Mesendoderm (in vitro differentiated cells): ENCODE measurements around the gene PCF11.

Source experiments
- DNase-seq: peaks from one replicate; pipeline ENCODE4 v3.0.0; 2013
- H2AK5ac ChIP-seq: 2 replicates; pipeline ENCODE4 v1.6.1; 2013; ENCODE audit warnings: low read length, inconsistent platforms
- H2BK120ac ChIP-seq: 2 replicates; pipeline ENCODE4 v1.6.1; 2013; ENCODE audit warnings: low read depth, mild to moderate bottlenecking, low read length, moderate library complexity, mixed read lengths
- H2BK15ac ChIP-seq: replicated peaks from 2 replicates; pipeline ENCODE4 v1.6.1; 2013; ENCODE audit warnings: low read depth, mild to moderate bottlenecking, moderate library complexity
- H2BK5ac ChIP-seq: 2 replicates; pipeline ENCODE4 v1.6.1; 2013; ENCODE audit warnings: low read length, inconsistent platforms
- H3K18ac ChIP-seq: 2 replicates; pipeline ENCODE4 v1.6.1; 2013; ENCODE audit warnings: mild to moderate bottlenecking, low read length, mixed read lengths
- H3K23ac ChIP-seq: one replicate; pipeline ENCODE4 v1.6.1; 2013; ENCODE audit warnings: low read length
- H3K27ac ChIP-seq: 2 replicates; pipeline ENCODE4 v1.5.1; 2013; ENCODE audit warnings: low read depth, mild to moderate bottlenecking, inconsistent platforms, low read length, moderate library complexity
- H3K27me3 ChIP-seq: 2 replicates; pipeline ENCODE4 v1.6.1; 2013; ENCODE audit warnings: low read length, control low read depth, mild to moderate bottlenecking, inconsistent platforms; ENCODE audit not compliant: insufficient read depth, poor library complexity
- H3K36me3 ChIP-seq: 2 replicates; pipeline ENCODE4 v1.6.1; 2013; ENCODE audit warnings: low read length, inconsistent platforms; ENCODE audit not compliant: control insufficient read depth, insufficient read depth
- H3K4ac ChIP-seq: one replicate; pipeline ENCODE4 v1.6.1; 2013; ENCODE audit warnings: low read depth, mild to moderate bottlenecking, low read length, moderate library complexity
- H3K4me1 ChIP-seq: 2 replicates; pipeline ENCODE4 v1.6.1; 2013; ENCODE audit warnings: low read depth, low read length, inconsistent platforms; ENCODE audit not compliant: control insufficient read depth
- H3K4me2 ChIP-seq: 2 replicates; pipeline ENCODE4 v1.6.1; 2013; ENCODE audit warnings: low read length
- H3K4me3 ChIP-seq: 2 replicates; pipeline ENCODE4 v1.5.1; 2013; ENCODE audit warnings: mild to moderate bottlenecking, low read length
- H3K56ac ChIP-seq: one replicate; pipeline ENCODE4 v1.6.1; 2013; ENCODE audit warnings: low read length
- H3K79me1 ChIP-seq: 2 replicates; pipeline ENCODE4 v1.6.1; 2013; ENCODE audit warnings: low read length, inconsistent platforms
- H3K79me2 ChIP-seq: 2 replicates; pipeline ENCODE4 v1.6.1; 2013; ENCODE audit warnings: mild to moderate bottlenecking, low read length; ENCODE audit not compliant: control insufficient read depth, insufficient read depth
- H3K9ac ChIP-seq: 2 replicates; pipeline ENCODE4 v1.6.1; 2013; ENCODE audit warnings: low read length, inconsistent platforms
- H4K5ac ChIP-seq: one replicate; pipeline ENCODE4 v1.6.1; 2013; ENCODE audit warnings: low read length
- H4K8ac ChIP-seq: one replicate; pipeline ENCODE4 v1.6.1; 2013; ENCODE audit warnings: low read depth, mild to moderate bottlenecking, control low read depth, low read length, moderate library complexity
- WGBS: extraction: QIAGEN DNeasy Blood & Tissue Kit; methylation state at CpG from one replicate; pipeline ENCODE4 v1.1.7; 2013; ENCODE audit warnings: low lambda C conversion rate, missing lambda C conversion rate; ENCODE audit not compliant: insufficient coverage; ENCODE audit errors: extremely low coverage; 5-methylcytosine and 5-hydroxymethylcytosine counted together

Gene PCF11

DNA sequence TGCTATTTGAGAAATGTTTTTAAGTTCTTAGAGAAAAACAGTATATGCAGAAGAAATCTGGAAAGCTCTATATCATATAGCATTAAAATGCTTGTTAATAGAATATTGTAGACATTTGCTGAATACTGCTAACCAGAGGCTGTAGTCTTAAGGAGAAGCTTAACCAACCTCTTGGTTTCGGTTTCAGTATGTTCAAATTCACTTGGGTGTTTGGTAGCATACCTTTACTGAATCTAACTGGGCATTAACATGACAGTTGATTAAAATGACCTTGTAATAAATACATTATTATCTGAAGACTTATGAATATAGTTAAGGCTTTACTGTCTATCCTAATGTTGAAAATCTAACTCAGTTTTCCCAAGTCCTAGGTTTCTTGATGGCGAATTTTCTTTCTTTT is 5.4 kb downstream of the PCF11 start:
- Histone ChIP-seq H3K27me3 (no peaks in the 10 kb centered on the region), H2AK5ac (no peak overlapping the region), H4K5ac (no peak overlapping the region), H3K4ac (no peak overlapping the region), H3K36me3 (peaks cover 2% of the 10 kb centered on the region), H3K79me2 (peaks cover 63% of the 10 kb centered on the region), H3K4me2 (no peak overlapping the region), H4K8ac (no peak overlapping the region), H3K4me1 (peaks cover 6% of the 10 kb centered on the region), H2BK5ac (no peak overlapping the region), H3K79me1 (peaks cover 8% of the 10 kb centered on the region), H3K9ac (no peak overlapping the region), H3K4me3 (no peak overlapping the region), H3K18ac (no peak overlapping the region), H2BK120ac (no peak overlapping the region), H3K56ac (no peak overlapping the region), H3K27ac (no peak overlapping the region), H3K23ac (no peak overlapping the region), H2BK15ac (no peak overlapping the region)
- no CpG with 5 or more reads among the region's 2 CpGs for WGBS
- DNase-seq, result no peak

GRCh38 chr11:83166193-83166866 is 9.4 kb downstream of the PCF11 start:
- Histone ChIP-seq H3K4me1 (no peaks in the 10 kb centered on the region), H3K27me3 (no peaks in the 10 kb centered on the region), H3K79me1 (peaks cover 20% of the 10 kb centered on the region), H2BK120ac (no peak overlapping the region), H3K18ac (no peak overlapping the region), H2BK5ac (no peak overlapping the region), H3K4ac (no peak overlapping the region), H4K5ac (no peak overlapping the region), H3K4me3 (no peak overlapping the region), H3K56ac (no peak overlapping the region), H2BK15ac (no peak overlapping the region), H3K23ac (no peak overlapping the region), H3K9ac (no peak overlapping the region), H2AK5ac (no peak overlapping the region), H4K8ac (no peak overlapping the region), H3K79me2 (peaks cover 62% of the 10 kb centered on the region), H3K4me2 (no peak overlapping the region), H3K27ac (no peak overlapping the region), H3K36me3 (peaks cover 18% of the 10 kb centered on the region)
- WGBS, result no CpG with 5 or more reads among the region's 11 CpGs
- DNase-seq, result no peak

GRCh38 chr11:83168756-83169155 is 11.8 kb downstream of the PCF11 start:
- peaks cover 63% of the 10 kb centered on the region for H3K79me2 ChIP-seq
- H3K79me1 ChIP-seq, result peaks cover 20% of the 10 kb centered on the region
- no peak overlapping the region for H3K9ac ChIP-seq
- no CpG with 5 or more reads among the region's 5 CpGs for WGBS
- H3K36me3 ChIP-seq, result peaks cover 18% of the 10 kb centered on the region
- no peak overlapping the region for H2BK5ac ChIP-seq
- no peak for DNase-seq
- no peak overlapping the region for H3K4me3 ChIP-seq
- H2BK15ac ChIP-seq, result no peak overlapping the region
- H3K4ac ChIP-seq, result no peak overlapping the region
- H2BK120ac ChIP-seq, result no peak overlapping the region
- H3K4me1 ChIP-seq, result no peaks in the 10 kb centered on the region
- no peaks in the 10 kb centered on the region for H3K27me3 ChIP-seq
- H3K4me2 ChIP-seq, result no peak overlapping the region
- H3K18ac ChIP-seq, result no peak overlapping the region
- H4K8ac ChIP-seq, result no peak overlapping the region
- no peak overlapping the region for H3K23ac ChIP-seq
- H2AK5ac ChIP-seq, result no peak overlapping the region
- H4K5ac ChIP-seq, result no peak overlapping the region
- H3K27ac ChIP-seq, result no peak overlapping the region
- no peak overlapping the region for H3K56ac ChIP-seq

- no peak overlapping the region for H3K4ac ChIP-seq
- no peak overlapping the region for H3K56ac ChIP-seq
- no peak overlapping the region for H2BK15ac ChIP-seq
- H3K4me1 ChIP-seq, result no peaks in the 10 kb centered on the region
- no peak overlapping the region for H2BK120ac ChIP-seq
- H3K79me2 ChIP-seq, result peaks cover 58% of the 10 kb centered on the region
- no peak overlapping the region for H4K5ac ChIP-seq
- H2BK5ac ChIP-seq, result no peak overlapping the region
- no peak overlapping the region for H3K23ac ChIP-seq
- peaks cover 17% of the 10 kb centered on the region for H3K36me3 ChIP-seq
- WGBS, result no CpG with 5 or more reads among the region's 2 CpGs
- H4K8ac ChIP-seq, result no peak overlapping the region
- no peak overlapping the region for H2AK5ac ChIP-seq
- H3K18ac ChIP-seq, result no peak overlapping the region
- no peak overlapping the region for H3K27ac ChIP-seq
- H3K79me1 ChIP-seq, result peaks cover 19% of the 10 kb centered on the region
- no peak overlapping the region for H3K4me2 ChIP-seq
- DNase-seq, result no peak
- H3K27me3 ChIP-seq, result no peaks in the 10 kb centered on the region
- H3K4me3 ChIP-seq, result no peak overlapping the region
- no peak overlapping the region for H3K9ac ChIP-seq
Measured at GRCh38 chr11:83170865-83171264, 13.9 kb downstream of the PCF11 start.

GRCh38 chr11:83172551-83172950 is 15.6 kb downstream of the PCF11 start:
- H2BK120ac ChIP-seq, result no peak overlapping the region
- H3K79me1 ChIP-seq, result peaks cover 14% of the 10 kb centered on the region
- H2BK5ac ChIP-seq, result no peak overlapping the region
- H4K8ac ChIP-seq, result no peak overlapping the region
- H3K56ac ChIP-seq, result no peak overlapping the region
- no peak overlapping the region for H4K5ac ChIP-seq
- no CpG with 5 or more reads among the region's 4 CpGs for WGBS
- no peak overlapping the region for H3K18ac ChIP-seq
- H3K36me3 ChIP-seq, result peaks cover 15% of the 10 kb centered on the region
- H2BK15ac ChIP-seq, result no peak overlapping the region
- no peak overlapping the region for H3K4me2 ChIP-seq
- H3K4me3 ChIP-seq, result no peak overlapping the region
- no peak overlapping the region for H3K9ac ChIP-seq
- H2AK5ac ChIP-seq, result no peak overlapping the region
- H3K27me3 ChIP-seq, result no peaks in the 10 kb centered on the region
- no peaks in the 10 kb centered on the region for H3K4me1 ChIP-seq
- no peak overlapping the region for H3K23ac ChIP-seq
- H3K79me2 ChIP-seq, result peaks cover 51% of the 10 kb centered on the region
- H3K27ac ChIP-seq, result no peak overlapping the region
- no peak for DNase-seq
- H3K4ac ChIP-seq, result no peak overlapping the region

- no peaks in the 10 kb centered on the region for H3K27me3 ChIP-seq
- H3K4me3 ChIP-seq, result no peak overlapping the region
- H3K56ac ChIP-seq, result no peak overlapping the region
- H3K4me1 ChIP-seq, result no peaks in the 10 kb centered on the region
- peaks cover 39% of the 10 kb centered on the region for H3K79me2 ChIP-seq
- H3K4ac ChIP-seq, result no peak overlapping the region
- DNase-seq, result no peak
- H3K27ac ChIP-seq, result no peak overlapping the region
- H3K79me1 ChIP-seq, result peaks cover 7% of the 10 kb centered on the region
- no peak overlapping the region for H2BK15ac ChIP-seq
- H3K36me3 ChIP-seq, result peaks cover 6% of the 10 kb centered on the region
- no peak overlapping the region for H4K8ac ChIP-seq
- H3K18ac ChIP-seq, result no peak overlapping the region
- no peak overlapping the region for H3K9ac ChIP-seq
- no peak overlapping the region for H4K5ac ChIP-seq
- no peak overlapping the region for H2BK120ac ChIP-seq
- no peak overlapping the region for H3K4me2 ChIP-seq
- H2BK5ac ChIP-seq, result no peak overlapping the region
- H3K23ac ChIP-seq, result no peak overlapping the region
- no peak overlapping the region for H2AK5ac ChIP-seq
Measured at GRCh38 chr11:83174008-83174407, 17.1 kb downstream of the PCF11 start.
